ACHN (cell line): ENCODE results near the gene RNF220.
A peak's percentile ranks its signal among the peaks of the same experiment; 100 is the strongest.

ENCODE experiments used
- DNase-seq: peaks from one replicate; pipeline ENCODE4 v3.0.0-alpha.2; 2015
- in situ Hi-C: cut with HindIII; loops from 2 replicates; pipeline ENCODE4 v1.10.0; 2017; ENCODE audit warnings: low sequenced_read_pairs, low pct_ligation_motif_present, low pct_unique_long_range_greater_than_20kb

The RNF220 gene

DNA sequence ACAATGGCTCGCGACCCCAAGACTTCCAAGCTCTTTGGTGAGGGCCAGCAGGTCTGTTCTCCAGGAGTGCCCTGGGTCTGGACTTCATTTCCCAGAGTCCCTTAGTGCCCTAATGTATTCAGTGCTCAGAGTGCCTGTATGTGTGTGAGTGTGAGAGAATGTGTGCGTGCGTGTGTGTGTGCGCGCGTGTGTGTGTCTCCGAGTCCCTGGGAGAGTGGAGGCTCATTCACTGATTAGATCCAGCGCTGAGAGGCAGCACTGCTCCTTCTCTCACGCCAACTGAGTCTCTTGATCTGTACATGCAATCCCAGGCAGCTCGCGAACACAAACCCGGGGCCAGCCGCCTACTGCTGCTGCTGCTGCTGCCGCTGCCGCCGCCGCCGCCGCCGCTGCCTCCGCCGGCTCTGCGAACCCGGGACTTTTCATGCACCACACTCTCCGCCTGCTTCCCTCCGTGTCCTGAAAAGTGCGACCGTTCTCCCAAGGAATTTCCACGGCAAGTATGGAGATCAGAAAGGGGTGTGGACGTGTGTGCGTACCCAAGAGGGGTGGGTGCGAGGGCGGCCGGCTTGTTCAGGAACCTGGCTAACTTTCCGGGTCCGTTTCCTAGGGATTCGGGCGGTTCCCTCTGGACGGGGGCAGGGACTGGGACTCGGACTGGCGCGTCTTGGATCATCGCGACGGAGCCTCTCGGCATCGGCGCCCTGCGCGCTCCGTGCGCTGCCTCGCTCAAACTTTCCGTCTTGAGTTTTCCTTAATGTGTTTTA is at the start of gene RNF220:
RNF220 (plus strand) TSS at position 225 of the 767 bp plus-strand sequence.
- in situ Hi-C loops, result no loop called here
- peak; percentile 51 for DNase-seq

GRCh38 chr1:44355582-44356305 is 49.3 kb upstream of the RNF220 start:
- in situ Hi-C loops, result no loop called here
- peak; percentile 1 for DNase-seq

- no peak for DNase-seq
- in situ Hi-C loops, result no loop called here
Measured at GRCh38 chr1:44357710-44358109, 47.3 kb upstream of the RNF220 start.

DNA sequence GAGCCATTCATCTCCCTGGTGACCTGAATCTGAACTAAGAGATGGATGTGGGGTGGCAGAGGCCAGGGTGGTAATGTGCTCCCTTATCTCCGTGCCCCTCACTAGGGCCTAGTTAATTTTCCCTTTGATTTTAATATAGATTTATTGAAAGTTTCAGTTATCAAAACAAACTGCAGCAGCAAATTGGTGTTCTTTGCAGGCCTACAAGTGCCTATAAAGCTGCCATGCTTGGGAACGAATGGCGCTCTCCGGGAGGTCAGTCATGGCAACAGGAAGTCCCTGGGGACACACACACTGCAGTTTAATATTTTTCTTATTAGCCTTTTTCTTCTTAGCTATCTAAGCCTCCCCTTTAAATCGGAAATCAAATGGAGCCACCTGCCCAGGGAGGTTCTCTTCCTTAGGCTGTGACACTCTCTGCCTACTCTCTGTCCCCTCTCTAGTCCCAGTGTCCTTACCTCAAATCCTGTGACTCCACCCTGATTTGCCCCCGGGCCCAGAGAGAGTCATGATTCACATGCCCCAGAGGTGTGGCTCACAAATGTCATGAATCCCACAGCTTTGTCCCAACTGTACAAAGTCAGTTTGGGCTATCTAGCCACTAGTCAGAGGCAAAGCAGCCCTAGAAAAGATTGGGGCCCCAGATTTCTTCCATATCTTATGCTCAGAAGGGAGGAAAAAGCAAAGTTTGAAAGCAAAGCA is 45.7 kb upstream of the RNF220 start:
- DNase-seq, result no peak
- in situ Hi-C loops, result no loop called here

DNA sequence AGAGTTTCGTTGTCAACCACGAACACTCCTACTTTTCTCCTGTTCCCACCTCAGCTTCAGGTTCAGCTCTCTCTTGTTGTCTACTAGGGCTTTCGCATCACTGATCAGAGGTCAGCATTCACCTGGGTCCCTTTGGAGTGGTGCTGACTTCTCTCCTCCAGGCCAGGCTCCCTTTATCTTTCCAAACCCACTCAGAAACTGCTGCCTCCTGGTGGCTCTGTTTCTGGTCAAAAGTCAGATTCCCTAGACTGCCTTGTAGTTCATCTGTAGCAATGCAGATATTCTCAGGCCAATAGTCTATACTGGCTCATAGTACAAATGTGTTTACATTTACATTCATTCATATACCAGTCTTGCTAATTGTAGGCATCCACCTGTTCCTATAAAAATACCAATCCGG is 43.6 kb upstream of the RNF220 start:
- in situ Hi-C loops, result no loop called here
- peak; percentile 15 for DNase-seq

DNA sequence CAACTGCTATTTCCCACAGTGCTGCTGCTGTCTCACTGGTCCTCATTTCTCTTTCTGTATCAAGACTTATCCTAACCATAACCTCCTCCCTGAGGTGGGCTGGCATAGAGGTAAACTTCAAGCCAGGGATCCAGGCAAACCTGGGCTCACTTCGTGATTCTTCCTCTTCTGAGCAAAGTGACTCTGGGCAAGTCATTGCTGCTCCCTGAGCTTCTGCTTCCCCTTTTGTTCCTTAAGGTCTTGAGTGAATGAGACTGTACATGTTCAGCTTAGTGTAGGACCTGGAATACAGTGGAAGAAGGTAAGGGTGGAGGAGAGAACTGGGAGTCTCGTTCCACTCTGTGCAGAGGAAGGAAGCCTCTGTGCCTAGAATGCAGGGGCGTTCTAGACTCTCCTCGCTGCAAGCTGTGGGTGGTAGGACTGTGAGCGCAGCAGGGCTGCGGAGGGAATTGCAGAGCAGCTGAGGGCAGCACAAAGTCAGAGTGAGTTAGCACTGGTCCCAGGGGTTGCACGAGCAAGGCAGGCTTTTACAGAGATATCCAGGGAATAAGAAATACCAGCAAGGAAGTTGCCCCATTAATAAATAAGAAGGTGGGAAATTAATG is 38.6 kb upstream of the RNF220 start:
- DNase-seq, result no peak
- in situ Hi-C loops, result no loop called here

GRCh38 chr1:44367944-44368343 is 37.1 kb upstream of the RNF220 start:
- no peak for DNase-seq
- in situ Hi-C loops, result no loop called here

- in situ Hi-C loops, result no loop called here
- DNase-seq, result no peak
Measured at GRCh38 chr1:44368471-44369151, 36.4 kb upstream of the RNF220 start.

GRCh38 chr1:44371206-44371605 is 33.8 kb upstream of the RNF220 start:
- DNase-seq, result no peak
- in situ Hi-C loops, result no loop called here

DNA sequence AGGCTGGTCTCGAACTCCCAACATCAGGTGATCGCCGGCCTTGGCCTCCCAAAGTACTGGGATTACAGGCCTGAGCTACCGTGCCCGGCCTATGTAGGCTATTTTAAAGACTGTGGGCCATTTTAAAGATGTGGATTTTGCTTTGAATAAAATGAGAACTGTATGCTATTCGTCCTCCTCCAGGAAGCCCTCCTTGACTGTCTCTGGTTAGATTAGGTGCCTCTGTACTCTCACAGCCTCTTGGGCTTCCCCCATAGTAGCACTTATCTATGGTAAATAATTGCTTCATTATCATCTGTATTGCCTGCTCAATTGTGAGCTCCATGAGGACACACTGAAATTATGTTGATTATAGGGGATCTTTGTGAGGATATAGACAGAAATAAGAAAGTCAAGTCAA is 29.5 kb upstream of the RNF220 start:
- in situ Hi-C loops, result no loop called here
- no peak for DNase-seq

DNA sequence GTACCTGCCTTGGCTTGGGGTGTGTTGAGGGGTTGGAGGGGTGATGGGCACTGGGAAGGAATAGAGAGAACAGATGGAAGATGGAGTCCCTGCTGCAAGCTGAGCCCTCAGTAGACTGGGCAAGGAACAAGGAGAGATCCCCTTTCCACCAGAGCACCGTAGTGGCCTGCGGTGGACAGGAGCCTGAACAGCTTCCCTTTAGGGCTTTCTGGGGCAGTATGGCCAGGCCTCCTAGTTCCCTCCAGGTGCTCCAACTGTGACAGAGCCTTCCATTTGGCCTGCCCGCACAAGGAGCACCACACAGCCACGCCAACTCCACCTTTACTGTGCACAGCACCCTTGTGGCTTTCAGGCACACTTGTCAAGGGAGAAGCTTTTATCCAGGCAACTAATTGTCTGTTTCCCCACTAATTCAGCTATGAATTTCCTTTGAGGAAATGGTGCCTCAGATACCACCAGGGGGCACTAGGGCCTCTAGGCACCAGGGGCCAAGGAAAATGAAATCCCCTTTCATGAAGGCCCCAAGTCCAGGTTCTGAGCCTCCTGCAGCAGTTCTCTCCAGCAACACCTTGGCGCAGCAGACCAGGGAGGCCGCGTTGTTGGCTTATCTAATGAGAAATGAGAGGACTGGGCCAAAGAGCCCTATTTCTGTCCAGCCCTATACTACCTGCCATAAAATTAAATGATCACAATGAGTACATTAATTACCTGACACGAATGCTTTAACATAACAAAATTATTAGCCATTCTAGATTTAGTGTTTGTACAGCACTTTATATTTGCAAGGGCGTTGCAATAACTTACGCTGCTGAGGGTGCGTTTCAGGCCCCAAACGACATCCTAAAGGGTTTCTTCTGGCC is 26.9 kb upstream of the RNF220 start:
- DNase-seq, result peak; percentile 44
- in situ Hi-C loops, result no loop called here

GRCh38 chr1:44380666-44381177 is 24.3 kb upstream of the RNF220 start:
- in situ Hi-C loops, result no loop called here
- DNase-seq, result no peak

DNA sequence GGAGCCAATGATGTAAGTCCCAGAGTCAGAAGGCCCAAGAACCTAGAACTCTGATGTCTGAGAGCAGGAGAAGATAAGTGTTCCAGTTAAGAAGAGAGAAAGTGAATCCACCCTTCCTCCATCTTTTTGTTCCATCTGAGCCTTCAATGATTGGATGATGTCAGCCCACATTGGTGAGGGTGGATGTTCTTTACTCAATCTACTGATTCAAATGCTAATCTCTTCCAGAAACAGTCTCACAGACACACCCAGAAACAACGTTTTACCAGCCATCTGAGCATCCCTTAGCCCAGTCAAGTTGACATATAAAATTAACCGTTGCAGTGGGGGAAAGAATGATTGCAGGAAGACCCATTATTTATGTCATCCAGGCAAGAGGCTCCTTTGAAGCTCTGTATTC is 16.5 kb upstream of the RNF220 start:
- in situ Hi-C loops, result no loop called here
- no peak for DNase-seq

DNA sequence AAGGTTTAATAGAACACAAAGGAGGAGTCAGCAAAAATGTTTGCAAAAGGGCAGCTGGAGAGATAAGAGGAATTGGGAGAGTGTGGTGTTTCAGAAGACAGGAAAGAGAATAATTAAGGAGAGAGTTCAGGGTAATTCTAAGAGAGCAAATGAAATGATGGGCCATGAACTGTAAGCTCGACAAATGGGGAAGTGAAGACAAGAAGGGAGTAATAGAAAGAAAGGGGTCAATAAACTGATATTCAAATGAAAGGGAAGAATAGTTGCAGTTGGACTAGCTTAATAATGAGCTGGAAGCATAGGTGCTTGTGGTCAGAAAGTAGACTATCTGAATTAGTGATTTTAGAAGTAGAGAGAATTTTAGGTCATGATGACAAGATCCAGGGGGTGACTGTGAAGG is 15.6 kb upstream of the RNF220 start:
- no peak for DNase-seq
- in situ Hi-C loops, result no loop called here

GRCh38 chr1:44390277-44390676 is 14.8 kb upstream of the RNF220 start:
- DNase-seq, result peak; percentile 9
- in situ Hi-C loops, result no loop called here

GRCh38 chr1:44401256-44402228 is 3.5 kb upstream of the RNF220 start:
- no peak for DNase-seq
- in situ Hi-C loops, result no loop called here
